ENCODE results near the gene DHX32.

The DHX32 gene

GRCh38 chr10:125866421-125867029 lies 14.6 kb downstream of the DHX32 start:
- no peaks in the 10 kb centered on the region for H3K27me3 ChIP-seq (ENCODE audit: control insufficient read depth in 1 of 2, insufficient read depth in 2 of 2, low read length in 2 of 2)
- H3K4me1 ChIP-seq (ENCODE audit: control insufficient read depth, insufficient read depth, low read length), result no peaks in the 10 kb centered on the region
- peaks cover 13 to 16% of the 10 kb centered on the region in 2 donors for H3K36me3 ChIP-seq (ENCODE audit: control insufficient read depth in 2 of 2, insufficient read depth in 2 of 2, low read length in 2 of 2)
- no peak overlapping the region for H3K4me3 ChIP-seq (ENCODE audit: low read length in 2 of 2)
- no peak overlapping the region for H3K9ac ChIP-seq (ENCODE audit: low read length in 2 of 2)
- H3K9me3 ChIP-seq (ENCODE audit: control insufficient read depth in 2 of 2, low read length in 2 of 2), result no peaks in the 10 kb centered on the region
- H3K27ac ChIP-seq (ENCODE audit: low read length), result no peak overlapping the region

GRCh38 chr10:125865120-125865519 lies 16.0 kb downstream of the DHX32 start:
- no peaks in the 10 kb centered on the region for H3K9me3 ChIP-seq (ENCODE audit: control insufficient read depth in 2 of 2, low read length in 2 of 2)
- H3K9ac ChIP-seq (ENCODE audit: low read length in 2 of 2), result no peak overlapping the region
- peaks cover 13 to 16% of the 10 kb centered on the region in 2 donors for H3K36me3 ChIP-seq (ENCODE audit: control insufficient read depth in 2 of 2, insufficient read depth in 2 of 2, low read length in 2 of 2)
- H3K27me3 ChIP-seq (ENCODE audit: control insufficient read depth in 1 of 2, insufficient read depth in 2 of 2, low read length in 2 of 2), result no peaks in the 10 kb centered on the region
- H3K27ac ChIP-seq (ENCODE audit: low read length), result no peak overlapping the region
- no peaks in the 10 kb centered on the region for H3K4me1 ChIP-seq (ENCODE audit: control insufficient read depth, insufficient read depth, low read length)
- H3K4me3 ChIP-seq (ENCODE audit: low read length in 2 of 2), result no peak overlapping the region

GRCh38 chr10:125859128-125859817 lies 21.8 kb downstream of the DHX32 start:
- no peak overlapping the region for H3K9ac ChIP-seq (ENCODE audit: low read length in 2 of 2)
- H3K4me1 ChIP-seq (ENCODE audit: control insufficient read depth, insufficient read depth, low read length), result no peaks in the 10 kb centered on the region
- no peaks in the 10 kb centered on the region for H3K27me3 ChIP-seq (ENCODE audit: control insufficient read depth in 1 of 2, insufficient read depth in 2 of 2, low read length in 2 of 2)
- no peaks in the 10 kb centered on the region for H3K9me3 ChIP-seq (ENCODE audit: control insufficient read depth in 2 of 2, low read length in 2 of 2)
- H3K36me3 ChIP-seq (ENCODE audit: control insufficient read depth in 2 of 2, insufficient read depth in 2 of 2, low read length in 2 of 2), result peaks cover 11 to 15% of the 10 kb centered on the region in 2 donors
- no peak overlapping the region for H3K27ac ChIP-seq (ENCODE audit: low read length)
- no peak overlapping the region for H3K4me3 ChIP-seq (ENCODE audit: low read length in 2 of 2)

- no peaks in the 10 kb centered on the region for H3K27me3 ChIP-seq (ENCODE audit: control insufficient read depth in 1 of 2, insufficient read depth in 2 of 2, low read length in 2 of 2)
- H3K27ac ChIP-seq (ENCODE audit: low read length), result no peak overlapping the region
- no peaks in the 10 kb centered on the region for H3K4me1 ChIP-seq (ENCODE audit: control insufficient read depth, insufficient read depth, low read length)
- H3K36me3 ChIP-seq (ENCODE audit: control insufficient read depth in 2 of 2, insufficient read depth in 2 of 2, low read length in 2 of 2), result peaks cover 15 to 17% of the 10 kb centered on the region in 2 donors
- H3K9me3 ChIP-seq (ENCODE audit: control insufficient read depth in 2 of 2, low read length in 2 of 2), result no peaks in the 10 kb centered on the region
- no peak overlapping the region for H3K4me3 ChIP-seq (ENCODE audit: low read length in 2 of 2)
- no peak overlapping the region for H3K9ac ChIP-seq (ENCODE audit: low read length in 2 of 2)
Observed at GRCh38 chr10:125857185-125857760, 23.8 kb downstream of the DHX32 start.

- Histone ChIP-seq H3K4me3 (ENCODE audit: low read length in 2 of 2) (no peak overlapping the region), H3K36me3 (ENCODE audit: control insufficient read depth in 2 of 2, insufficient read depth in 2 of 2, low read length in 2 of 2) (peaks cover 12 to 32% of the 10 kb centered on the region in 2 donors), H3K4me1 (ENCODE audit: control insufficient read depth, insufficient read depth, low read length) (no peaks in the 10 kb centered on the region), H3K9ac (ENCODE audit: low read length in 2 of 2) (no peak overlapping the region), H3K27ac (ENCODE audit: low read length) (no peak overlapping the region), H3K9me3 (ENCODE audit: control insufficient read depth in 2 of 2, low read length in 2 of 2) (no peaks in the 10 kb centered on the region), H3K27me3 (ENCODE audit: control insufficient read depth in 1 of 2, insufficient read depth in 2 of 2, low read length in 2 of 2) (no peaks in the 10 kb centered on the region)
Observed at GRCh38 chr10:125852487-125852886, 28.6 kb downstream of the DHX32 start.

GRCh38 chr10:125850766-125851731 lies 30.0 kb downstream of the DHX32 start:
- H3K4me3 ChIP-seq (ENCODE audit: low read length in 2 of 2), result no peak overlapping the region
- H3K27me3 ChIP-seq (ENCODE audit: control insufficient read depth in 1 of 2, insufficient read depth in 2 of 2, low read length in 2 of 2), result no peaks in the 10 kb centered on the region
- H3K4me1 ChIP-seq (ENCODE audit: control insufficient read depth, insufficient read depth, low read length), result no peaks in the 10 kb centered on the region
- no peaks in the 10 kb centered on the region for H3K9me3 ChIP-seq (ENCODE audit: control insufficient read depth in 2 of 2, low read length in 2 of 2)
- no peak overlapping the region for H3K27ac ChIP-seq (ENCODE audit: low read length)
- H3K9ac ChIP-seq (ENCODE audit: low read length in 2 of 2), result no peak overlapping the region
- H3K36me3 ChIP-seq (ENCODE audit: control insufficient read depth in 2 of 2, insufficient read depth in 2 of 2, low read length in 2 of 2), result peaks cover 12 to 32% of the 10 kb centered on the region in 2 donors

- H3K9me3 ChIP-seq (ENCODE audit: control insufficient read depth in 2 of 2, low read length in 2 of 2), result no peaks in the 10 kb centered on the region
- no peak overlapping the region for H3K9ac ChIP-seq (ENCODE audit: low read length in 2 of 2)
- H3K36me3 ChIP-seq (ENCODE audit: control insufficient read depth in 2 of 2, insufficient read depth in 2 of 2, low read length in 2 of 2), result peaks cover 9 to 35% of the 10 kb centered on the region in 2 donors
- H3K27me3 ChIP-seq (ENCODE audit: control insufficient read depth in 1 of 2, insufficient read depth in 2 of 2, low read length in 2 of 2), result no peaks in the 10 kb centered on the region
- no peak overlapping the region for H3K4me3 ChIP-seq (ENCODE audit: low read length in 2 of 2)
- no peaks in the 10 kb centered on the region for H3K4me1 ChIP-seq (ENCODE audit: control insufficient read depth, insufficient read depth, low read length)
- H3K27ac ChIP-seq (ENCODE audit: low read length), result no peak overlapping the region
Observed at GRCh38 chr10:125849448-125849847, 31.6 kb downstream of the DHX32 start.

- Histone ChIP-seq H3K27ac (ENCODE audit: low read length) (no peak overlapping the region), H3K36me3 (ENCODE audit: control insufficient read depth in 2 of 2, insufficient read depth in 2 of 2, low read length in 2 of 2) (peaks cover 8 to 35% of the 10 kb centered on the region in 2 donors), H3K27me3 (ENCODE audit: control insufficient read depth in 1 of 2, insufficient read depth in 2 of 2, low read length in 2 of 2) (no peaks in the 10 kb centered on the region), H3K9ac (ENCODE audit: low read length in 2 of 2) (no peak overlapping the region), H3K4me1 (ENCODE audit: control insufficient read depth, insufficient read depth, low read length) (peaks cover 2% of the 10 kb centered on the region), H3K9me3 (ENCODE audit: control insufficient read depth in 2 of 2, low read length in 2 of 2) (no peaks in the 10 kb centered on the region), H3K4me3 (ENCODE audit: low read length in 2 of 2) (no peak overlapping the region)
Observed at GRCh38 chr10:125848857-125849256, 32.2 kb downstream of the DHX32 start.

- no peak overlapping the region for H3K9ac ChIP-seq (ENCODE audit: low read length in 2 of 2)
- H3K27ac ChIP-seq (ENCODE audit: low read length), result no peak overlapping the region
- H3K27me3 ChIP-seq (ENCODE audit: control insufficient read depth in 1 of 2, insufficient read depth in 2 of 2, low read length in 2 of 2), result no peaks in the 10 kb centered on the region
- peaks cover 8 to 38% of the 10 kb centered on the region in 2 donors for H3K36me3 ChIP-seq (ENCODE audit: control insufficient read depth in 2 of 2, insufficient read depth in 2 of 2, low read length in 2 of 2)
- no peaks in the 10 kb centered on the region for H3K9me3 ChIP-seq (ENCODE audit: control insufficient read depth in 2 of 2, low read length in 2 of 2)
- H3K4me1 ChIP-seq (ENCODE audit: control insufficient read depth, insufficient read depth, low read length), result peaks cover 2% of the 10 kb centered on the region
- no peak overlapping the region for H3K4me3 ChIP-seq (ENCODE audit: low read length in 2 of 2)
Observed at GRCh38 chr10:125848371-125848770, 32.7 kb downstream of the DHX32 start.

- Histone ChIP-seq H3K9ac (ENCODE audit: low read length in 2 of 2) (no peak overlapping the region), H3K27me3 (ENCODE audit: control insufficient read depth in 1 of 2, insufficient read depth in 2 of 2, low read length in 2 of 2) (no peaks in the 10 kb centered on the region), H3K4me3 (ENCODE audit: low read length in 2 of 2) (no peak overlapping the region), H3K9me3 (ENCODE audit: control insufficient read depth in 2 of 2, low read length in 2 of 2) (no peaks in the 10 kb centered on the region), H3K27ac (ENCODE audit: low read length) (no peak overlapping the region), H3K36me3 (ENCODE audit: control insufficient read depth in 2 of 2, insufficient read depth in 2 of 2, low read length in 2 of 2) (peaks cover 0 to 37% of the 10 kb centered on the region in 2 donors), H3K4me1 (ENCODE audit: control insufficient read depth, insufficient read depth, low read length) (peaks cover 2% of the 10 kb centered on the region)
Observed at GRCh38 chr10:125846894-125847293, 34.2 kb downstream of the DHX32 start.
